WTC11 (cell line): ENCODE results near the gene NBEA.

Experiments used
- CREB1 ChIP-seq: sonication (generic); formaldehyde crosslinking; IDR thresholded peaks from 2 replicates; pipeline ENCODE4 v1.8.0; 2023; ENCODE audit warnings: mild to moderate bottlenecking, missing genetic modification reagents
- IRF1 ChIP-seq: sonication (generic); formaldehyde crosslinking; IDR thresholded peaks from 2 replicates; pipeline ENCODE4 v1.8.0; 2023; ENCODE audit warnings: missing genetic modification reagents
- IRF2 ChIP-seq: sonication (generic); formaldehyde crosslinking; IDR thresholded peaks from 2 replicates; pipeline ENCODE4 v1.8.0; 2022; ENCODE audit warnings: low read depth, missing genetic modification reagents, borderline replicate concordance
- PREB ChIP-seq: sonication (generic); formaldehyde crosslinking; IDR thresholded peaks from 2 replicates; pipeline ENCODE4 v1.8.1; 2022; ENCODE audit warnings: mild to moderate bottlenecking, missing genetic modification reagents, moderate library complexity, borderline replicate concordance
- TF ChIP-seq, protein P1 (sequence below): sonication (generic); formaldehyde crosslinking; conservative IDR thresholded peaks from 2 replicates; pipeline ENCODE4 v1.8.1; 2022; ENCODE audit warnings: mild to moderate bottlenecking, missing genetic modification reagents

DNA sequence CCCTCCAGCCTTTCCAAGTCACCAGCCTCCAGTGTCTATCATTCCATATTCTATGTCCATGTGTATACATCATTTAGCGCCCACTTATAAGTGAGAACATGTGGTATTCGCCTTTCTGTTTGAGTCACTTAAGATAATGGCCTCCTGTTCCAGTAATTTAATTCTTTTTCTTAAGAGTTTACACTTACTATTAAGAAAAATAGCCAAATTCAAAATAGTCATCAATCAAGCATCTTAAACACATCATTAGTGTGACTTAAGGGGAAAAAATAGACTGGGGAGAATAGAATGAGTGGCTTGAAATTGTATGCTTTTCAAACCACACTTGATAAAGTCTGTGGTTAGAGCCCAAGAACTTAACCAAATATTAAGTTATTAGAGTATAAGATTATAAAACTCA, 286.5 kb downstream of the NBEA start:
- TF ChIP-seq CREB1 (no peak), IRF1 (no peak), IRF2 (CRISPR knock-in tag) (no peak), PREB (no peak)
- TF ChIP-seq, protein P1, sequence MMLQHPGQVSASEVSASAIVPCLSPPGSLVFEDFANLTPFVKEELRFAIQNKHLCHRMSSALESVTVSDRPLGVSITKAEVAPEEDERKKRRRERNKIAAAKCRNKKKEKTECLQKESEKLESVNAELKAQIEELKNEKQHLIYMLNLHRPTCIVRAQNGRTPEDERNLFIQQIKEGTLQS: no peak
